Chondrocyte (in vitro differentiated cells): Measurements from ENCODE around the gene PTMA. TPM values are rescaled to one million over a fixed set of nuclear protein-coding genes. Genes with fewer than 3 reads are reported as not detected.
A peak's percentile ranks its signal among the peaks of the same experiment; 100 is the strongest.

ENCODE experiments used
- DNase-seq: peaks from one replicate; pipeline ENCODE4 v3.0.0; 2021; ENCODE audit warnings: mixed read lengths, low spot score
- H3K27ac Mint-ChIP-seq: one replicate; pipeline ENCODE4 v1.8.0; 2021; ENCODE audit warnings: mild to moderate bottlenecking, moderate library complexity, mixed read lengths; ENCODE audit not compliant: unreplicated experiment
- H3K27me3 Mint-ChIP-seq: 2 replicates; pipeline ENCODE4 v1.8.0; 2021; ENCODE audit warnings: low read depth, mixed read lengths
- H3K36me3 Mint-ChIP-seq: 2 replicates; pipeline ENCODE4 v1.8.0; 2021; ENCODE audit warnings: low read depth, mixed read lengths
- H3K4me1 Mint-ChIP-seq: 2 replicates; pipeline ENCODE4 v1.8.0; 2021; ENCODE audit warnings: low read depth, mild to moderate bottlenecking, mixed read lengths
- H3K4me3 Mint-ChIP-seq: one replicate; pipeline ENCODE4 v1.8.0; 2021; ENCODE audit warnings: mild to moderate bottlenecking, moderate library complexity, mixed read lengths; ENCODE audit not compliant: unreplicated experiment
- H3K9me3 Mint-ChIP-seq: 2 replicates; pipeline ENCODE4 v1.8.0; 2021; ENCODE audit warnings: low read depth, mixed read lengths
- total RNA-seq: library from RNA; stranded (reverse); gene quantifications from 3 replicates; pipeline ENCODE4 v1.2.1, GENCODE V29; 2021
- TF ChIP-seq, protein P1 (sequence below): fragments of 200-600 bp; sonication (generic); IDR thresholded peaks from 2 replicates; pipeline ENCODE4 v1.5.0; 2021; ENCODE audit warnings: antibody characterized with exemption, mild to moderate bottlenecking, moderate library complexity

PTMA gene
- total RNA-seq, 1 donor from 2014 or later: 391 TPM

- Mint-ChIP-seq H3K4me3 (no peak overlapping the region), H3K9me3 (no peaks in the 10 kb centered on the region), H3K4me1 (peaks cover 9% of the 10 kb centered on the region), H3K36me3 (peaks cover 1% of the 10 kb centered on the region), H3K27ac (no peak overlapping the region), H3K27me3 (no peaks in the 10 kb centered on the region)
- TF ChIP-seq, protein P1, sequence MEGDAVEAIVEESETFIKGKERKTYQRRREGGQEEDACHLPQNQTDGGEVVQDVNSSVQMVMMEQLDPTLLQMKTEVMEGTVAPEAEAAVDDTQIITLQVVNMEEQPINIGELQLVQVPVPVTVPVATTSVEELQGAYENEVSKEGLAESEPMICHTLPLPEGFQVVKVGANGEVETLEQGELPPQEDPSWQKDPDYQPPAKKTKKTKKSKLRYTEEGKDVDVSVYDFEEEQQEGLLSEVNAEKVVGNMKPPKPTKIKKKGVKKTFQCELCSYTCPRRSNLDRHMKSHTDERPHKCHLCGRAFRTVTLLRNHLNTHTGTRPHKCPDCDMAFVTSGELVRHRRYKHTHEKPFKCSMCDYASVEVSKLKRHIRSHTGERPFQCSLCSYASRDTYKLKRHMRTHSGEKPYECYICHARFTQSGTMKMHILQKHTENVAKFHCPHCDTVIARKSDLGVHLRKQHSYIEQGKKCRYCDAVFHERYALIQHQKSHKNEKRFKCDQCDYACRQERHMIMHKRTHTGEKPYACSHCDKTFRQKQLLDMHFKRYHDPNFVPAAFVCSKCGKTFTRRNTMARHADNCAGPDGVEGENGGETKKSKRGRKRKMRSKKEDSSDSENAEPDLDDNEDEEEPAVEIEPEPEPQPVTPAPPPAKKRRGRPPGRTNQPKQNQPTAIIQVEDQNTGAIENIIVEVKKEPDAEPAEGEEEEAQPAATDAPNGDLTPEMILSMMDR: no peak
- no peak for DNase-seq
These were observed 4.3 kb upstream of the PTMA start for GRCh38 chr2:231704017-231704416.

DNA sequence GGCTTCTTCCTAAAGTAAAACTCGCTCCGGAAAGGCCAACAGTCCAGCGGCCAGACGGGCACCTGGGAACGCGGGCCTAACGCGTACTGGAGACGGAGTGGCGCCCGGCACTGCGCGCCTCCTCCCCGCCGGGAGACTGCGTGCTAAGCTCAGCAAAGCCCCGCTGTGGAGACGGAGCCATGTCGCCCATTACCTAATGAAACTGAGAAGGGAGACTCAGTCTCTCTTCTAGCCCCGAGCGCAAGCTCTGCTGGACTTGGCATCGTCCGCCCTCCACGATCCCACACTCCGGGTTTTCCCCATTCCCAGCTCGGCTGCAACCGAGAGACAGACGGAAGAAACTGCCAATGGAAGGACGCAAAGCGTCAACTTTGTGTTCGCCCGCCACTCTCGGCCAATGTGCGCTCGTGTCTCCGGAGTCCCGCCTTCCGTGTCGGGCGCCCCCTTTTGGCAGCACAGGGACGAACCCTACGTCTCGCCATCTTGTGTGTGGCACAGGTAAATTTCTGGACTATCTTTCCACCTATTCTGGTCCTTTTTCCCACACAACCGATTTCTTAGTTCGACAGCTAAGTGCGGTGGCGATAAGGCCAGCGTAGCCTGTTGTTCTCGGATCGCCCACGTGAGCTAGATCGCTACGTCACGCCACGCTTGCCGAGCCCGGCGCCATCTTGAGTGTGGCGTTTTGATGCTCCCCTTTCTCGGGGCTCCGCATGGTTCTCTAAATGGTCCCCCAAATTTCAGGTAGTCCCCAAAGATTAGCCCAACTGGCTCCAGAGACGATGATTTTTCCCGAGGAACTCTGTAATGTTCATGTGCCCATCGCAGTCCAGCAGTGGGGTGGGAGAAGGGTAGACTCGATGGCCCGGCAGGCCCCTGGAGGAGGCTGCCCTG is 1.3 kb upstream of the PTMA start:
- peaks cover 6% of the 10 kb centered on the region for H3K36me3 Mint-ChIP-seq
- peak; percentile 99 for DNase-seq

DNA sequence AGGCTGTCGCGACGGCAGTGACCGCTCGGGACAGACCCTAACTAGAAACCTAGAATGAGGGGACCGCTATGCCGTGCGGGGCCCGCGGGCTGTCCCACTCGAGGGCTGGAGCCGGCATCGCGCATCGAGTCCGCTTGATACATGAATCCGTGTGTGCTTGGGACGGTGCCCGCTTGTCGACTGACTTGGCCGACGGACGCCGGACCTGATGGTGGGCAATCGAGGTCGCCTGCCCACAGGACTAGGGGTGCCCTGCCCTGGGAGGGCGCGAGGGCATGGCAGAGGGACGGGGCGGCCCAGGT is 749 bp upstream of the PTMA start:
- Mint-ChIP-seq H3K27ac (peak overlapping the region; percentile 100), H3K4me1 (peaks cover 26% of the 10 kb centered on the region), H3K27me3 (no peaks in the 10 kb centered on the region), H3K4me3 (peak overlapping the region; percentile 86), H3K36me3 (peaks cover 11% of the 10 kb centered on the region), H3K9me3 (no peaks in the 10 kb centered on the region)
- DNase-seq: no peak
- TF ChIP-seq, protein P1: no peak

More for the DNA sequence above, 1.3 kb upstream of the PTMA start:
- Mint-ChIP-seq H3K4me3 (peak overlapping the region; percentile 86), H3K27me3 (no peaks in the 10 kb centered on the region), H3K4me1 (peaks cover 20% of the 10 kb centered on the region), H3K27ac (peak overlapping the region; percentile 100), H3K9me3 (no peaks in the 10 kb centered on the region)
- TF ChIP-seq, protein P1: peak; percentile 97

DNA sequence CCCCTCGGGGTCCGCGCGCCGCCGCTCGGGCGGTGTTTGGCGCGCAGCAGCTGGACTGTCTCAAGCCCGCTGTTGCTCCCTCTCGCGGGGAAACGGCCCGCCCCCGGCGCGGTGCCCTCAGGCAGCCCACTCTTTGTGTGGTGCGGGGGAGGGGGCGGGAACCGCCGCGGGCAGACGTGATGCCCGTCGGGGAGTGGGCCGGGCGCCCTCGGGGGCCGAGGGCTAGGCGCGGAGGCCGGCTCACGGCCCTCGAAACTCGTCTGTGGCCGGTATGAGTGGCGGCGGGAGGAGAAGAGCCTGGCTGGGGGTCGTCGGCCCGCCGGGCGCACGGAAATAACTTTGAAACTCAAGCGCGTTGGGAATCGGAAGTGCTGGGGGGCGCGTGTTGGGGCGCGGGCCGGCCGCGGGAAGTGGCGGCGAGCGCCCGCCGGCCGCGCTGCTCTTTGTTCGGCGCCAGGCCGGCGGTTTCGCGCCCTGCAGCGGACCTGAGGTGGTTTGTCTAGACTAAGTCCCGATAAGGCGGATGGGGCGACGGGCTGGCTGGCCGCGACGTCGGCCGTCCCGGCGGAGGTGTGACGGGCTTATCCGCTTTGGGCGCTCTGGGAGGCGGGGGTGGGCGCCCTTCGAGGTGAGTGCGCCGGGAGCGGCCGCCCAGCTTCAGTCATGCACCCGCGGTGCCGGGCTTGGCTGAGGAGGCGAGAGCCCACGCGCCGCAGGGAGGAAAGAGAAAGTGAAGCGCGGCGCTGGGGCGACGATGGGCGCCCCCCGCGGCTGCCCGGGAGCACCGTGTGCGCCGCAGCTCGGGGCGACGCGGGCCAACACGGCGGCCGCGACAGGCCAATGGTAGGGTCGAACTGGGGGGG is 679 bp downstream of the PTMA start:
- TF ChIP-seq, protein P1: peak; percentile 47
- H3K4me3 Mint-ChIP-seq: peak overlapping the region; percentile 95
- no peak for DNase-seq
- H3K9me3 Mint-ChIP-seq: no peaks in the 10 kb centered on the region
- H3K36me3 Mint-ChIP-seq: peaks cover 14% of the 10 kb centered on the region
- H3K4me1 Mint-ChIP-seq: peaks cover 34% of the 10 kb centered on the region
- H3K27me3 Mint-ChIP-seq: no peaks in the 10 kb centered on the region
- H3K27ac Mint-ChIP-seq: peak overlapping the region; percentile 97

DNA sequence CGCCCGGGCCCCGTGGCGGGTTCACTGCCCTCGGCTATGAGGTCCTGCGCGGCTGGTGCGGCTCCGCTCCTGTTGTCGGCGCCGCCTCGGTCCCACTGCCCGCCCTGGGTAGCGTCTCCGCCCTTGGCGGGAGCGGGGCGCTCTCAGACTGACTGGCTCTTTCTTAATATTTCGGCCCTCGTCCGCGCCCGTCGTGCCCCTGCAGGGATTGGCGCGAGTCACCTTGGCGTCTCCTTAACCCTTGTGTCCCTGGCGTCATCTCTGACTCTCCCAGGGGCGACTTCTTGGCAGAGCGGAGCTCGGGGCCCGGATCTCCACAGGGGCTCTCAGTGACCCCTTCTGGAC is 1.3 kb downstream of the PTMA start:
- H3K4me1 Mint-ChIP-seq: peaks cover 36% of the 10 kb centered on the region
- no peak for DNase-seq
- H3K4me3 Mint-ChIP-seq: peak overlapping the region; percentile 86
- no peaks in the 10 kb centered on the region for H3K27me3 Mint-ChIP-seq
- TF ChIP-seq, protein P1: no peak
- H3K36me3 Mint-ChIP-seq: peaks cover 14% of the 10 kb centered on the region
- peak overlapping the region; percentile 95 for H3K27ac Mint-ChIP-seq
- H3K9me3 Mint-ChIP-seq: no peaks in the 10 kb centered on the region
